ENCODE data around the gene C9orf78. TPM values are rescaled to one million over a fixed set of nuclear protein-coding genes. Genes with fewer than 3 reads are reported as not detected.

Gene C9orf78
- total and polyA plus RNA-seq, 2 experiments from 2014 or later, result 34.4 to 84.6 TPM

GRCh38 chr9:129812385-129812784, 22.7 kb downstream of the C9orf78 start:
- Histone ChIP-seq H3K79me2 (replicated peaks; ENCODE audit: insufficient read depth) (peaks cover 15% of the 10 kb centered on the region), H3K4me3 (no peak overlapping the region), H3K27me3 (ENCODE audit: insufficient read depth) (no peaks in the 10 kb centered on the region), H3K27ac (ENCODE audit: low read depth) (no peak overlapping the region), H4K20me1 (replicated peaks; ENCODE audit: insufficient read depth) (peaks cover 19% of the 10 kb centered on the region), H3K4me1 (ENCODE audit: insufficient read depth) (no peaks in the 10 kb centered on the region), H3K36me3 (ENCODE audit: insufficient read depth) (peaks cover 5% of the 10 kb centered on the region; the same call in 1 of the 2 replicates), H3F3A (replicated peaks; ENCODE audit: low read depth) (peaks cover 18% of the 10 kb centered on the region; the same call in 1 of the 2 replicates), H3K9me2 (ENCODE audit: insufficient read depth) (no peaks in the 10 kb centered on the region), H3K4me2 (no peak overlapping the region), H2AFZ (no peak overlapping the region)
- TF ChIP-seq, protein P1, sequence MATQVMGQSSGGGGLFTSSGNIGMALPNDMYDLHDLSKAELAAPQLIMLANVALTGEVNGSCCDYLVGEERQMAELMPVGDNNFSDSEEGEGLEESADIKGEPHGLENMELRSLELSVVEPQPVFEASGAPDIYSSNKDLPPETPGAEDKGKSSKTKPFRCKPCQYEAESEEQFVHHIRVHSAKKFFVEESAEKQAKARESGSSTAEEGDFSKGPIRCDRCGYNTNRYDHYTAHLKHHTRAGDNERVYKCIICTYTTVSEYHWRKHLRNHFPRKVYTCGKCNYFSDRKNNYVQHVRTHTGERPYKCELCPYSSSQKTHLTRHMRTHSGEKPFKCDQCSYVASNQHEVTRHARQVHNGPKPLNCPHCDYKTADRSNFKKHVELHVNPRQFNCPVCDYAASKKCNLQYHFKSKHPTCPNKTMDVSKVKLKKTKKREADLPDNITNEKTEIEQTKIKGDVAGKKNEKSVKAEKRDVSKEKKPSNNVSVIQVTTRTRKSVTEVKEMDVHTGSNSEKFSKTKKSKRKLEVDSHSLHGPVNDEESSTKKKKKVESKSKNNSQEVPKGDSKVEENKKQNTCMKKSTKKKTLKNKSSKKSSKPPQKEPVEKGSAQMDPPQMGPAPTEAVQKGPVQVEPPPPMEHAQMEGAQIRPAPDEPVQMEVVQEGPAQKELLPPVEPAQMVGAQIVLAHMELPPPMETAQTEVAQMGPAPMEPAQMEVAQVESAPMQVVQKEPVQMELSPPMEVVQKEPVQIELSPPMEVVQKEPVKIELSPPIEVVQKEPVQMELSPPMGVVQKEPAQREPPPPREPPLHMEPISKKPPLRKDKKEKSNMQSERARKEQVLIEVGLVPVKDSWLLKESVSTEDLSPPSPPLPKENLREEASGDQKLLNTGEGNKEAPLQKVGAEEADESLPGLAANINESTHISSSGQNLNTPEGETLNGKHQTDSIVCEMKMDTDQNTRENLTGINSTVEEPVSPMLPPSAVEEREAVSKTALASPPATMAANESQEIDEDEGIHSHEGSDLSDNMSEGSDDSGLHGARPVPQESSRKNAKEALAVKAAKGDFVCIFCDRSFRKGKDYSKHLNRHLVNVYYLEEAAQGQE (IDR thresholded peaks at IDR 0.05; ENCODE audit: unreplicated experiment), result no peak
- TF ChIP-seq NANOG (IDR thresholded peaks at IDR 0.05; ENCODE audit: borderline replicate concordance) (no peak), EZH2 (IDR thresholded peaks at IDR 0.05; ENCODE audit: low read depth, unreplicated experiment) (no peak), POLR2AphosphoS5 (IDR thresholded peaks at IDR 0.05; ENCODE audit: low read depth) (no peak), EZH2phosphoT487 (IDR thresholded peaks at IDR 0.05; ENCODE audit: unreplicated experiment) (no peak), JUNB (IDR thresholded peaks at IDR 0.05; ENCODE audit: unreplicated experiment) (no peak), ZNF331 (CRISPR knock-in tag; IDR thresholded peaks at IDR 0.05; ENCODE audit: low read depth) (no peak), ZNF114 (CRISPR knock-in tag; IDR thresholded peaks at IDR 0.05) (no peak), CREB1 (CRISPR knock-in tag; IDR thresholded peaks at IDR 0.05; ENCODE audit: low read depth) (no peak), ZNF462 (CRISPR knock-in tag; IDR thresholded peaks at IDR 0.05) (no peak), CTCF (conservative IDR thresholded peaks at IDR 0.05; ENCODE audit: low read depth in 2 of 2) (no peak)
- TF ChIP-seq, protein P2, sequence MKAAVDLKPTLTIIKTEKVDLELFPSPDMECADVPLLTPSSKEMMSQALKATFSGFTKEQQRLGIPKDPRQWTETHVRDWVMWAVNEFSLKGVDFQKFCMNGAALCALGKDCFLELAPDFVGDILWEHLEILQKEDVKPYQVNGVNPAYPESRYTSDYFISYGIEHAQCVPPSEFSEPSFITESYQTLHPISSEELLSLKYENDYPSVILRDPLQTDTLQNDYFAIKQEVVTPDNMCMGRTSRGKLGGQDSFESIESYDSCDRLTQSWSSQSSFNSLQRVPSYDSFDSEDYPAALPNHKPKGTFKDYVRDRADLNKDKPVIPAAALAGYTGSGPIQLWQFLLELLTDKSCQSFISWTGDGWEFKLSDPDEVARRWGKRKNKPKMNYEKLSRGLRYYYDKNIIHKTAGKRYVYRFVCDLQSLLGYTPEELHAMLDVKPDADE (IDR thresholded peaks at IDR 0.05), result no peak
- no peak overlapping the region for H3K4me3 Mint-ChIP-seq
- DNase-seq (ENCODE audit: low spot score) (no peak), ATAC-seq (no peak)
- peaks cover 10% of the 10 kb centered on the region for H3K27me3 Mint-ChIP-seq (ENCODE audit: insufficient read depth, low read depth, poor library complexity)
- H3K4me1 Mint-ChIP-seq, result no peaks in the 10 kb centered on the region
- no peak overlapping the region for H3K27ac Mint-ChIP-seq
- peaks cover 68% of the 10 kb centered on the region for H3K36me3 Mint-ChIP-seq (ENCODE audit: low read depth)
- no peaks in the 10 kb centered on the region for H3K9me3 Mint-ChIP-seq
